Fibroblast of skin of back (primary cell): Measurements from ENCODE around the gene TBC1D8B. TPM values are rescaled to one million over a fixed set of nuclear protein-coding genes. Genes with fewer than 3 reads are reported as not detected.
"Not testable (repeated sequence)": the region's sequence is repeated elsewhere in the genome, so short reads cannot be mapped to it uniquely, and the experiment has no call there.

ENCODE experiments used
- DNase-seq: peaks from one replicate; pipeline ENCODE4 v3.0.0-alpha.2; 2013
- polyA plus RNA-seq, 2 experiments: library from polyadenylated mRNA; unstranded; fragments of 120-200 nt; gene quantifications; one replicate each; pipeline ENCODE4 v1.2.1, GENCODE V29; 2013; ENCODE audit not compliant: insufficient read length in 2 of 2

Gene TBC1D8B
- polyA plus RNA-seq (2013, experiment 1 of 2; ENCODE audit: insufficient read length): 9.8 TPM
- 17.8 TPM for polyA plus RNA-seq (2013, experiment 2 of 2; ENCODE audit: insufficient read length)

- peak; percentile 93 for DNase-seq
Observed at GRCh38 chrX:106802388-106803275, at the start of gene TBC1D8B. TBC1D8B (plus strand) TSS chrX:106802673; CDS start chrX:106802854, 181 bp downstream.

- DNase-seq: not testable (repeated sequence)
Observed at GRCh38 chrX:106769288-106769687, 33.2 kb upstream of the TBC1D8B start.

- no peak for DNase-seq
Observed at GRCh38 chrX:106774981-106775380, 27.5 kb upstream of the TBC1D8B start.

GRCh38 chrX:106780264-106780663, 22.2 kb upstream of the TBC1D8B start:
- no peak for DNase-seq

- DNase-seq: no peak
Observed at GRCh38 chrX:106780664-106781377, 21.7 kb upstream of the TBC1D8B start.

GRCh38 chrX:106783716-106784115, 18.8 kb upstream of the TBC1D8B start:
- DNase-seq: no peak

- peak; percentile 4 for DNase-seq
Observed at GRCh38 chrX:106791495-106791894, 11.0 kb upstream of the TBC1D8B start.

GRCh38 chrX:106802063-106802387, 448 bp upstream of the TBC1D8B start:
- DNase-seq: peak; percentile 33

- no peak for DNase-seq
Observed at GRCh38 chrX:106811131-106811910, 8.8 kb downstream of the TBC1D8B start.

GRCh38 chrX:106812930-106813329, 10.5 kb downstream of the TBC1D8B start:
- DNase-seq: not testable (repeated sequence)

- DNase-seq: not testable (repeated sequence)
Observed at GRCh38 chrX:106814093-106814492, 11.6 kb downstream of the TBC1D8B start.

GRCh38 chrX:106862972-106863688, 60.7 kb downstream of the TBC1D8B start:
- no peak for DNase-seq

GRCh38 chrX:106863697-106864096, 61.2 kb downstream of the TBC1D8B start:
- no peak for DNase-seq

- DNase-seq: not testable (repeated sequence)
Observed at GRCh38 chrX:106872796-106873195, 70.3 kb downstream of the TBC1D8B start.

- peak; percentile 15 for DNase-seq
Observed at GRCh38 chrX:106874075-106874474, 71.6 kb downstream of the TBC1D8B start.

- no peak for DNase-seq
Observed at GRCh38 chrX:106875151-106875550, 72.7 kb downstream of the TBC1D8B start.

GRCh38 chrX:106889468-106889867, 87.0 kb downstream of the TBC1D8B start:
- DNase-seq: no peak

- DNase-seq: no peak
Observed at GRCh38 chrX:106891762-106892460, 89.4 kb downstream of the TBC1D8B start.

- peak; percentile 64 for DNase-seq
Observed at GRCh38 chrX:106894392-106894909, 92.0 kb downstream of the TBC1D8B start.

GRCh38 chrX:106894978-106895452, 92.5 kb downstream of the TBC1D8B start:
- peak; percentile 80 for DNase-seq

- DNase-seq: peak; percentile 58
Observed at GRCh38 chrX:106897259-106897658, 94.8 kb downstream of the TBC1D8B start.
